ENCODE measurements around the gene C16orf90.

Gene C16orf90

GRCh38 chr16:3461151-3461550, 34.1 kb downstream of the C16orf90 start:
- DNase-seq = peak; percentile 46

GRCh38 chr16:3460585-3460984, 34.7 kb downstream of the C16orf90 start:
- no peak for DNase-seq

- DNase-seq = no peak
Measured at GRCh38 chr16:3460121-3460520, 35.2 kb downstream of the C16orf90 start.

DNA sequence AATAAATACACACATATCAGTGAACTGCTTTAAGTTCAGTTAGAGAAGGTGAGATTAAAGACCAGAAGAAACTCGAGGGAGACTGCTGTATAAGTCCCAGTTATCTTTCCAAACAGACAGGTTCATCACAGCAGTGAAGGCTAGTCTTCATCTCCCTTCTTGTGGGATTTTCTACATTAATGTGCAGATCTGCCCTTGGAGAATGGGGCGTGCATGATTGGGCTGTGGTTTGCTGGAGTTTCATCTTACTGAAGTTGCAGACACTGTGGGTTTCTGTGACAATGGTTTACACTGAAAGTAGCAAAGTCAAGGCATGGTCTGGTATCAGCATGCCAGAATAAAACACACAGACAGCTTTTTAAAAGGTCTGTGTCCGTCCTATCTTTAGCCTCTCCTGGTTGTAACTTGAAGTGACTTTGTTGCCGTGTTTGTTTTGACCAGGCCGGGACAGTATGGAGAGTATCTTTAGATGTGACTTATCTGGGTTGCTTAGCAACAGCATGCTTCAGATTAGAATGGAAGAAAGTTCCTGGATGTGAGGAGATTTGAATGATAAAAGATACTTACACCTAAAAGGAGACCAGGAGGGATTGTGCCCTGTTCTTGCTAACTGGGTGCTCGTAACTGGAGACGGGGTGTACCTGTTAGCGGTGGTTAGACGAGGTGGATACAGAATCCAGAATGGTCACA, 35.7 kb downstream of the C16orf90 start:
- DNase-seq = no peak

GRCh38 chr16:3458852-3459361, 36.4 kb downstream of the C16orf90 start:
- peak; percentile 13 for DNase-seq

DNA sequence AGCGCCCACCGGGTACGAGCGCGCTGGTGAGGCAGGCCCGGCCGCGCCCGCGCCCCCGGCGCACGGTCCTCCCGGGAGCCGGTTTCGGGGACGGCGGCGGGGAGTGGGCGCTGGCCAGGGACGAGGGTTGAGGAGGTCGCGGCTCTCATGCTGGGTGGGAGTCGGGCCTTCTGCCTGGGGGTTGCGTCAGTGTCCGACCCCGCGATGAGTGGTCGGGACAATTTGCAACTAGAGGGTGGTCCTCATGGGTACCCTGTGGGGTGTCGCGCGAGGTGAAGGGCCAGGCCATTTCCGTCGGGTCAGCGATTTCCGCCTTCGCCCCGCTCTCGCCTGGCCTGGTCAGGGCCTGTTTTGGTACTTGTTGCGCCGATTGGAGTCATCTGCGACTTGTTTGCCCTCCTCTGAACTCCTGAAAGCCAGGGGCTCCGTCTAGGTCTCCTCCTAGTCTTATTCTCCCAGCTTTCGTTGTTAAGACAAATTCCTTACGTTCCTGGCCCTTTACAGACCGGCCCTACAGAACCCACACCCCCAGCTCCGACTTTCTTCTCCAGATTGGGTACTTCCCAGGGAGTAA, 36.9 kb downstream of the C16orf90 start:
- DNase-seq = peak; percentile 46

DNA sequence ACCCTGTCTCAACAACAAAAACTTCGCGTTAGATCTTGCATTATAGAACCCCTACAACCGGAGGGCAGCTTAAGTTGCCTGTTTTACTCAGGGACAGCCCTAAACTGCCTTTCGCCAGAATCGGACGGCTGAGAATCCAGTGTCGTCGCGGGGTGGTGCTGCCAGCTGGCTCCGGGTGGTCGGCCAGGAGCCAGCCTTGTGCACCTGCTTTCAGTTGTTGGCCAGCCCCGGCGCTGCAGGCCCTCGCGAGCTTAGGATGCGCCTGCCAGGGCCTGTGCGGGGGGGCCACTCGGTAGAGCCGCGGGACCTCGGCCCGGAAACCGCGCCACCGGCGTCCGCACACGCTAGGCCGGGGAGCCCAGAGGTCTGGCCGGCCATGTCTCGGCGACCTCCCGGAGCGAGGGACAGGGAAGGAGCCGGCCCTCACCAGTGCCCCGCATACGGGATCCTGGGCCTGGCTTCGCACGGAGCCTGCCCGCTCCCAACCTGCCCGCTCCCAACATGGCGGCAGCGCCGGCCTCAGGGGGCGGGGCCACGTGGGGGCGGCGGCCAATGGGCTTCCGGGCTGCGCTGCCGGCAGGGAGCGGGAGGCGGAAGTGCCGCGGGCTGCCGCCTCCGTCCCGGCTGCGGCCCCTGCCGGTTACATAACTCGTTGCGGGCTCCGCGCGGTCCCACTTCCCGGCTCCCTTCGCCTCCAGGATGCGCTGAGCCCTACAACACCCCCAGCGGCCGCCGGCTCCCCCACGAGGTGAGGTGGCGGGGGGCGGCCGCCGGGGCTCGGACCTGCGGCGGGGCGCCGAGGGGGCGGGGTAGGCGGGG, 37.6 kb downstream of the C16orf90 start:
- peak; percentile 92 for DNase-seq

GRCh38 chr16:3454631-3455147, 40.6 kb downstream of the C16orf90 start:
- peak; percentile 2 for DNase-seq

- DNase-seq = peak; percentile 5
Measured at GRCh38 chr16:3454093-3454492, 41.2 kb downstream of the C16orf90 start.

DNA sequence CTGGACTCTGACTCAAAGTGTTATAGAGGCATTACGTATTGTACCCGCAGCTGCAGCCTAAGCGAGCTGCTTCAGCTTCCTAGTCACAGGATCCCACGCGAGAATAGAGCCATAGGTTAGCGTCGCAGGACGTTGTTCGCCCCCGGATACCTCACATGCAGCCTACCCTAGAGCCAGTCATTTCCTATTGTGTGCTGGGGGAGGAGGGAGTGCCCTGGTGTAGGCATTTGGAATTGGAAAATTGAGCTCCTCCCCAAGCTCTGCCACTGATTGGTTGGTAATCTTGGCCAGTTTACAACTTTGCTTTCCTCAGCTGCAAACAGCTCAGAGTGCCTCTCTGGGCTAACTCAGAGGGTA, 51.3 kb downstream of the C16orf90 start:
- DNase-seq = peak; percentile 38
